SU-DHL-6 (cell line): ENCODE data around the gene GLRA3.

Experiments used
- H2AFZ ChIP-seq: fragments of 200-600 bp; sonication (generic); 2 replicates; pipeline ENCODE4 v1.6.1; 2014; ENCODE audit warnings: low read depth, mild to moderate bottlenecking, moderate library complexity, mixed read lengths, antibody characterized with exemption, low read length; ENCODE audit not compliant: severe bottlenecking
- H3F3A ChIP-seq: fragments of 200-600 bp; shearing (Covaris generic); 2 replicates; pipeline ENCODE4 v1.6.0; 2016; ENCODE audit warnings: antibody characterized with exemption, mild to moderate bottlenecking; ENCODE audit not compliant: insufficient read depth
- H3K27ac ChIP-seq: fragments of 200-600 bp; sonication (generic); 2 replicates; pipeline ENCODE4 v1.5.1; 2016; ENCODE audit warnings: low read depth, mild to moderate bottlenecking, low read length, moderate library complexity, mixed read lengths
- H3K27me3 ChIP-seq: fragments of 200-600 bp; sonication (generic), shearing (Covaris generic); 2 replicates; pipeline ENCODE4 v1.6.0; 2014; ENCODE audit warnings: mild to moderate bottlenecking, low read length
- H3K36me3 ChIP-seq: fragments of 200-600 bp; sonication (generic); 2 replicates; pipeline ENCODE4 v1.6.1; 2014; ENCODE audit warnings: mild to moderate bottlenecking, low read length, mixed read lengths
- H3K4me2 ChIP-seq: fragments of 300-600, 200-600 bp; shearing (Covaris generic), sonication (generic); 2 replicates; pipeline ENCODE4 v1.6.0; 2014; ENCODE audit warnings: low read length, low read depth, mild to moderate bottlenecking; ENCODE audit not compliant: poor library complexity, severe bottlenecking
- H3K4me3 ChIP-seq: fragments of 200-600 bp; sonication (generic); 2 replicates; pipeline ENCODE4 v1.5.1; 2014; ENCODE audit warnings: antibody characterized with exemption, low read length, mild to moderate bottlenecking, mixed read lengths; ENCODE audit not compliant: insufficient read depth, poor library complexity, severe bottlenecking
- H3K79me2 ChIP-seq: fragments of 200-600 bp; sonication (generic); 2 replicates; pipeline ENCODE4 v1.6.1; 2014; ENCODE audit warnings: mild to moderate bottlenecking, low read length, moderate library complexity; ENCODE audit not compliant: insufficient read depth
- H3K9ac ChIP-seq: fragments of 200-600 bp; sonication (generic); 2 replicates; pipeline ENCODE4 v1.7.0; 2014; ENCODE audit warnings: mild to moderate bottlenecking, low read length
- H3K9me2 ChIP-seq: fragments of 200-600 bp; sonication (generic); replicated peaks from 2 replicates; pipeline ENCODE4 v1.6.1; 2014; ENCODE audit warnings: low read length; ENCODE audit not compliant: insufficient read depth
- H3K9me3 ChIP-seq: fragments of 200-600 bp; sonication (generic); 2 replicates; pipeline ENCODE4 v1.6.1; 2014; ENCODE audit warnings: low read length, mixed read lengths; ENCODE audit not compliant: insufficient read depth
- H4K20me1 ChIP-seq: fragments of 200-600 bp; sonication (generic); 2 replicates; pipeline ENCODE4 v1.6.1; 2014; ENCODE audit warnings: low read depth, mild to moderate bottlenecking, antibody characterized with exemption, low read length, moderate library complexity, mixed read lengths
- CTCF ChIP-seq: fragments of 200-600 bp; sonication (generic); IDR thresholded peaks from one replicate; pipeline ENCODE4 v1.5.1; 2017; ENCODE audit warnings: antibody characterized with exemption, mild to moderate bottlenecking, low read length, moderate library complexity; ENCODE audit not compliant: insufficient read depth, poor library complexity, severe bottlenecking
- EZH2phosphoT487 ChIP-seq: fragments of 200-600 bp; sonication (generic), shearing (Covaris generic); conservative IDR thresholded peaks from 2 replicates; pipeline ENCODE4 v1.6.1; 2018; ENCODE audit warnings: mild to moderate bottlenecking, antibody characterized with exemption, low read length, moderate library complexity, mixed read lengths

GLRA3 gene

GRCh38 chr4:174855050-174855449 lies 26.0 kb upstream of the GLRA3 start:
- H4K20me1 ChIP-seq, result no peaks in the 10 kb centered on the region
- H3F3A ChIP-seq, result no peaks in the 10 kb centered on the region
- no peak overlapping the region for H2AFZ ChIP-seq
- H3K9me3 ChIP-seq, result no peaks in the 10 kb centered on the region
- no peak overlapping the region for H3K9ac ChIP-seq
- H3K27ac ChIP-seq, result no peak overlapping the region
- TF ChIP-seq CTCF (no peak), EZH2phosphoT487 (no peak)
- H3K9me2 ChIP-seq, result no peaks in the 10 kb centered on the region
- H3K4me3 ChIP-seq, result no peak overlapping the region
- no peaks in the 10 kb centered on the region for H3K79me2 ChIP-seq
- no peaks in the 10 kb centered on the region for H3K27me3 ChIP-seq
- H3K4me2 ChIP-seq, result no peak overlapping the region
- H3K36me3 ChIP-seq, result no peaks in the 10 kb centered on the region

GRCh38 chr4:174853629-174854028 lies 24.6 kb upstream of the GLRA3 start:
- Histone ChIP-seq H4K20me1 (no peaks in the 10 kb centered on the region), H3K4me3 (no peak overlapping the region), H3K36me3 (no peaks in the 10 kb centered on the region), H3K9me2 (no peaks in the 10 kb centered on the region), H3K4me2 (no peak overlapping the region), H3K79me2 (no peaks in the 10 kb centered on the region), H2AFZ (no peak overlapping the region), H3K27me3 (no peaks in the 10 kb centered on the region), H3K9me3 (no peaks in the 10 kb centered on the region), H3K9ac (no peak overlapping the region), H3F3A (no peaks in the 10 kb centered on the region), H3K27ac (no peak overlapping the region)
- TF ChIP-seq EZH2phosphoT487 (no peak), CTCF (no peak)

DNA sequence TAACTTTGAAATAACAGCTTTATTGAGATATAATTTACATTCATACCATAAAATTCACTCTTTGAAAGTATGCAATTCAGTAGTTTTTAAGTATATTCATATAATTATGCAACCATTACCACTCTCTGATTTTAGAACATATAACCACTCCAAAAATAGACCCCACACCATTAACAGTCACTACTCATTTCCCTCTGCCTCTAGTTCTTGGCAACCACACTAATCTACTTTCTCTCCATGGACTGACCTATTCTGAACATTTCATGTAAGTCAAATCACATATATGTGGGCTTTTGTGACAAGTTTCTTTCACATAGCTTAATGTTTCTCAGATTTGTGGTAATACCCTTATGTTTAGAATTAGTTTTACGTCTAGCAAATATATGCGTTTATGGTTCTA lies 19.5 kb upstream of the GLRA3 start:
- Histone ChIP-seq H3K27me3 (no peaks in the 10 kb centered on the region), H3K79me2 (no peaks in the 10 kb centered on the region), H3K9me2 (no peaks in the 10 kb centered on the region), H3F3A (no peaks in the 10 kb centered on the region), H3K36me3 (no peaks in the 10 kb centered on the region; the same call in 1 of the 2 replicates), H2AFZ (no peak overlapping the region), H3K4me3 (no peak overlapping the region), H3K27ac (no peak overlapping the region), H4K20me1 (no peaks in the 10 kb centered on the region), H3K9me3 (no peaks in the 10 kb centered on the region; the same call in 1 of the 2 replicates), H3K9ac (no peak overlapping the region), H3K4me2 (no peak overlapping the region)
- TF ChIP-seq CTCF (no peak), EZH2phosphoT487 (no peak)
